Measurements from ENCODE around the gene TMEM175.

- TF ChIP-seq POLR2A (IDR thresholded peaks at IDR 0.05): no peak
- TF ChIP-seq CTCF (IDR thresholded peaks at IDR 0.05): no peak
- no peak for TF ChIP-seq POLR2AphosphoS5 (IDR thresholded peaks at IDR 0.05)
- no peak for TF ChIP-seq EP300 (IDR thresholded peaks at IDR 0.05)
These were observed 71.8 kb downstream of the TMEM175 start for GRCh38 chr4:1004071-1004418.
